ENCODE data around the gene WSCD1.

The WSCD1 gene

DNA sequence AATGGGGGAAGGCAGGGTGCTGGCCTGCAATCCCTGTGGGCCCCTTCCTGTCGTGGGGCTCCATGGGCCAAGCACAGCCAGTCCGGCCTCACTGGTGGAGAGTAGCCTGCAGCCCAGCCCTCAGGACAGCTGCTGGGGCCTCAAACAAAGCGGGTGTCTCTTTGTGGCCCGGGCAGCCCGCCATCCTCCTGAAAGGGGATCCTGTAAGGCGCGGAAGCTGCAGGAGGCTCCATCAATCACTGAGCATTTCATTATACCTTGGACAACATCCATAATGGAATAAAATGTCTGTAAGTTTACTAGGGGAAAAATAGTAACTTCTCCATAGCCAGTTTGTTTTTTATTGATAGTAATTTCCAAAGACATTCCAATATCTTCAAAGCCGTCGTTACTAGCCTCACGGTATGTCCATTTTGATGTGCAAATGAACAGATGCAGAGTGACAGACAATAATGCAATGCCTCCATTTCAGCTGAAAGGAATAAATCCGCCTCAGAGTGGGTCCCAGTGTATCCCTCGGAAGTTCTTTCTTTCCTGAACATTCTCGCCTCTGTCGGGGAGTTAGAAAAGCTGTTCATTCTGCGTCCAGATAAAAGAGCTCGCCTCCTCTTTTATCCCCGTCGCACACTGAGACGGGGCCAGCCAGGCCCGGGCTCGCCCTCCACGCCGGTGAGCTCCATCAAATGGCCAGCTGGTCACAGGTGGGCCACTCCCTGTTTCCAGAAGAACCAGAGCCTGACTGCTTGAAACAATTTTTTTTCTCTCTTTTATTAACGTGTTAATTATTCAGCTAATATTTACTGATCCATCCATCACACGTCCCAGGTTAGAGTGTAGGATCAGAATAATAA is 14.4 kb downstream of the WSCD1 start:
- no peak for DNase-seq (ENCODE audit: low read depth in 3 of 3, low spot score in 1 of 3)

- DNase-seq (ENCODE audit: low read depth in 3 of 3, low spot score in 1 of 3), result no peak
Measured at GRCh38 chr17:6085812-6086211, 15.6 kb downstream of the WSCD1 start.

DNA sequence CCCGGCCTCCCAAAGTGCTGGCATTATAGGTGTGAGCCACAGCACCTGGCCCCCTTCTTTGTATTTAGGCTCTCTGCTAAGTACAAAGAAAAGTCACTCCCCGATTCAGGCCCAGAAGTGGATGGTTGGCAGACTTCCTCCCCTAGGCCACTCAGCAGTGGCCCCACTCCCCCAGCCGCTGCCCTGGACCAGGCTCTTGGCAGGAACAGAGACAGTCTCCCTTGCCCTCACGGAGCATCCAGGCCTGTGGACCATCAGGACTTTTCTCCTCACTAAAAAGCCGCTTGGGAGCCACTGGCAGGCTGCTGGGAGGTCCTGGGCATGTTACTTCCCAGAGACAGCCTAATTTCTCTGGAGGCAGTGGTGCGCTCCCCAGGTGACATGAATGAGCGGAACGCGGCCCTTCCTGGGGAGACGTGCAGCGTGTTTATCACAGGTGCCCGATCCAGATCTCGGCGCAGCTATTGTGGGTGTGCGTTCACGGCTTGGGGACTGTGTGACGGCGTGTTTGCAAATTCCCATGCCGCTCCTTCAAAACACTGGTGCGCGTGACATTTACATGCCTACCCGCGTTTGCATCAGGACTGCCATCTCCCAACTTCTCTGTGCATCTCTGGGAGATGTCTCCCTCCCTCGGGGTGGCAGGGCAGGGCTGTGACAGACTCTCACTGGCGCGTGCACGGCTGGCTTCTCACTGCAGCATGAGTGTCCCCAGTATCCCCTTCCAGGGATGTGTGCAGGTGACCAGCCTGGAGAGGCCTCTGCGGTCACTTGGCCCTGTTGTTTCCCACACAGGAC is 16.6 kb downstream of the WSCD1 start:
- DNase-seq (ENCODE audit: low read depth in 3 of 3, low spot score in 1 of 3), result no peak

- no peak for DNase-seq (ENCODE audit: low read depth in 3 of 3, low spot score in 1 of 3)
Measured at GRCh38 chr17:6088141-6088540, 18.0 kb downstream of the WSCD1 start.

DNA sequence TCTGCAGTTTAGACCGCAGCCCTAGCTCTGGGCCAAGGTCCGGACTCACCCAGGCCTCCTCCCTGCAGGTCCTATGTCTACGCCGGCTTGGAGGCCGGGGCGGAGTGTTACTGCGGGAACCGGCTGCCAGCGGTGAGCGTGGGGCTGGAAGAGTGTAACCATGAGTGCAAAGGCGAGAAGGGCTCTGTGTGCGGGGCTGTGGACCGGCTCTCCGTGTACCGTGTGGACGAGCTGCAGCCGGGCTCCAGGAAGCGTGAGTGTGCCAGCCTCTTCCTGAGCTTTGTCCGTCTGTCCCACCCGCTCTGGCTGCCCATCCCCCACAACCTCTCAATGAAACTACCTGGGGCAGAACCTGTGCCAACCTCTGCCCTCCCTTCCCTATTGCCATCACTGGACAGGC is 20.1 kb downstream of the WSCD1 start:
- no peak for DNase-seq (ENCODE audit: low read depth in 3 of 3, low spot score in 1 of 3)

GRCh38 chr17:6092182-6092902 is 22.2 kb downstream of the WSCD1 start:
- DNase-seq (ENCODE audit: low read depth in 3 of 3, low spot score in 1 of 3), result no peak

DNA sequence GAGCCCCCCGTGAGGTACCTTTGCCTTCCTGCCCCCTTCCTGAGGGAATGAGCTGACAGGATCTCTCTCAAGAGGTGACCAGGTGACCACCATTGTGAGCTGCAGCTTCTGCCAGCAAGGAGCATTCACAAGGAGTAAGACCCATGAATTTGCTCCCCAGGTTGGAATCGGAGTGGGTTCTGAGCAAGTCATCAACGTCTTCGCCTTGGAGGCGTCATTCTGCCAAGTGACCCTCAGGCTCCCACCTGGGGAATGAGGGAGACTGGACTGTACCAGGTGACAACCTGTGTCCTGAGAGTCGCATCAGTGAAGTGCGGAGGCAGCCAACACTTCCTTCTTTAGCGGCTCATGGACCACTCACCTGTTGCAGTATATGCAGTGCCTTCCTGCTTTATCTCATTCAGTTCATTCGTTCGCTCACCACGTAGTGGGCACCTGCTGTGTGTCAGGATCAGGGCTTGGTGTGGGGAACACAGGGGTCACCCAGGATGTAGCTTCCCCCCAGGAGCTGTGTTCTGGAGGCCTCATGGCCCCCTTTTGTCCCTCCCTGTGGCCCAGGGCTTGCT is 22.8 kb downstream of the WSCD1 start:
- DNase-seq (ENCODE audit: low read depth in 3 of 3, low spot score in 1 of 3), result no peak

DNA sequence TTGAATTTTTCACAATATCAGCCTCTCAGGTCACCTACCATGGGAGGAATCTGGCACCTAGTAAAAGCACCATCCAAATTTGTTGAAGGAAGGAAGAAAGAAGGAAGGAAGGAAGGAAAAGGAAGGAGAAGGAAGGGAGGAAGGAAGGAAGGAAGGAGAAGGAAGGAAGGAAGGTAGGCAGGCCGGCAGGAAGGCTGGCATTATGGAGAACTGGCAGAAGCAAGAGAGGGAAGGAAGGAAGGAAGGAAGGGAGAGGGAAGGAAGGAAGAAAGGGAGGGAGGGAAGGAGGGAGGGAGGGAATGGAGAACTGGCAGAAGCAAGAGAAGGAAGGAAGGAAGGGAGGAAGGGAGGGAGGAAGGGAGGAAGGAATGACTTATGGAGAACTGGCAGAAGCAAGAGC is 24.3 kb downstream of the WSCD1 start:
- no peak for DNase-seq (ENCODE audit: low read depth in 3 of 3, low spot score in 1 of 3)

DNA sequence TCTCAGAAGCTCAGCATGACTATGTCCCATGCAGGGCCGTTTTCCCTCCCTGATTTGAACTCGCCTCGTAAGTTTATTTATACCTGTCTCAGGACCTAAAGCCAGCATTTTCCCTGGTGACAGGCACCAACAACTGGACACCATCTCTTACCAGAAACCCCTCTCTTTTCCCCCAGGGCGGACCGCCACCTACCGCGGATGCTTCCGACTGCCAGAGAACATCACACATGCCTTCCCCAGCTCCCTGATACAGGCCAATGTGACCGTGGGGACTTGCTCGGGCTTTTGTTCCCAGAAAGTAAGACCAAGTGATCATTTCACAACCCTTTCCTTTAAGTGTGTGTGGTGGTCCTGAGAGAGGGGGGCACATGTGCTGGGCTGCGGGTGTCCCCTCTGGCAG is 24.7 kb downstream of the WSCD1 start:
- DNase-seq (ENCODE audit: low read depth in 3 of 3, low spot score in 1 of 3), result no peak

GRCh38 chr17:6095501-6095900 is 25.3 kb downstream of the WSCD1 start:
- no peak for DNase-seq (ENCODE audit: low read depth in 3 of 3, low spot score in 1 of 3)

GRCh38 chr17:6096201-6097004 is 26.2 kb downstream of the WSCD1 start:
- DNase-seq (ENCODE audit: low read depth in 3 of 3, low spot score in 1 of 3), result no peak

DNA sequence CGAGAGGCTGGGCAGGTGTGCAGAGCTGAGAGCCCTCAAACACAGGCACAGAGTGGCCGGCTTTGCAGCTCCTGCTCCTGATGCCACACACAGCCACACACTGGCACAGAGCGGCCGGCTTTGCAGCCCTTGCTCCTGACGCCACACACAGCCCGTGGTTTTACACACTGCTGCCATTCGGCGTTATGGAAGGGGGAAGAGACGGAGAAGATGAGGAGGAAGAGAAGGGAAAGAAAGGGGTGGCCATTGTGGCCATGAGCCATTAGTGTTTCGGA is 26.8 kb downstream of the WSCD1 start:
- DNase-seq (ENCODE audit: low read depth in 3 of 3, low spot score in 1 of 3), result no peak

GRCh38 chr17:6098050-6098822 is 28.1 kb downstream of the WSCD1 start:
- no peak for DNase-seq (ENCODE audit: low read depth in 3 of 3, low spot score in 1 of 3)

DNA sequence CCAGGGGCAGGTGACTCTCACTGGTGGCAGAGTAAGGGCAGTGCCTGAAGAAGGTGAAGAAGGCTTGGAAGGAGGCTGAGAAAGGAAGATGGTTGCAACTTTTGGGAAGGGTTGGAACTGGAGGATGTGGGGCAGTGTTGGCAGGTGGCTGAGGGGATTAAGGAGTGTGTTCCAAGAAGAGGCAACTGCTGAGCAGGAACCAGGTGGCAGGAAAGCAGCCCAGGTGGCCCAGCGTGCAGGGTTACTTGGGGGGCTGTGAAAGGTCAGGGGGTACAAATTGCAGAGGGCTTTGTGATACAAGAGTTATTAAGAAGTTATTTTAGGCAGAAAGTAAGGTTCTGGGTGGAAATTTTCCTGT is 28.6 kb downstream of the WSCD1 start:
- DNase-seq (ENCODE audit: low read depth in 3 of 3, low spot score in 1 of 3), result no peak

DNA sequence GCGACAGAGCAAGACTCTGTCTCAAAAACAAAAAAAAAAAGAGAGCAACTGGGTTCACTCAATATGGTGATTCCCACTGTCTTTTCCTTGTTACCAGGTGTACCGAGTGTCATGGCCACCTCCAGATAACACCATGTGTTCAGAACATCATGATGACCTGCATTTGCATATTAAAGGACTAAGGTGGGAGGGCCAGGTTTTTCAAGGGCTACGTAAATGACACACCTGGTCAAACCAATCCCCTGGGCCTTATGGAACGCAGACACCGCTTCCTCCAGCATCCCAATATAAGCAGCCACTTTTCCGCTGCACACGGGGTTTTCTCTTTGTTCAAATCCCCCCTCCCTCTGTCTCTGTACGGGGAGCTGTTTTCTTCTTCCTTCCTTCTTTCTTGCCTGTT is 29.3 kb downstream of the WSCD1 start:
- no peak for DNase-seq (ENCODE audit: low read depth in 3 of 3, low spot score in 1 of 3)

DNA sequence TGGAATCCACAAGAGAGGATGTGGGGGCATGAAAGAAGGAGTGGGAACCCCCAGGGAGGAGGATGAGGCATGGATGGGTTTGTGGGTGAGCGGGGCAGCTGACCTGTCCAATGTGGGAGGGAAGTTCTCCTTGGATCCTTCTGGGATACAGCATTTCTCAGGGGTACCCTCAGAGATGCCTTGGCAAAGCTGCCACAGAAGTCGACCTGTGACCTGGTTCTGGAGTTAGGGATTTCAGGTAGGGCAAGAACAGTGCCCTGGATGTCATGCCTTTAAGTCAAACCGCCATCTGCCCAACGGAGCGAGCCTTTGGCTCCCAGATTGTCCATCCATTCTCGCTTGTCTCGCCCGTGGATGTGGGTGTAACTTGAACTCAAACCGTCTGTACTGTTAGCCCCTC is 30.0 kb downstream of the WSCD1 start:
- DNase-seq (ENCODE audit: low read depth in 3 of 3, low spot score in 1 of 3), result no peak

- no peak for DNase-seq (ENCODE audit: low read depth in 3 of 3, low spot score in 1 of 3)
Measured at GRCh38 chr17:6100891-6101500, 30.8 kb downstream of the WSCD1 start.

DNA sequence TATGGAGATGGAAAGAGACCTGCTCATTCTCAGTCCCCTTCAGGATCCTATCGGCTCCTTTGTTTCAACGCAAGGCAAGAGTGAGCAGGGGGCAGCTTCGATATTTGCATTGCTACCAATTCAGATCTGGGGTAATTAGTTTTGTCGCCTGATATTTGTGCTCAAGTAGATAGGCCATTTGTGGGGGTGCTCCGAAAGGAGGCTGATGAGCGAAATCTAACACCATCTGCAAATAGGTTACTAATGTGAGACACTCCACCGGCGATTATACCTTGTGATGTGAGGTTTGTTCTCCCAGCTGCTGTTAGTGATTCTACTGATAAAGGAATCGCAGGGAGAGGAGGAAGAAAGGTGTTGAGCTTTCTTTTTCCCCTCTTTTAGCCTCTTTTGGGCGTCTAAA is 31.5 kb downstream of the WSCD1 start:
- DNase-seq (ENCODE audit: low read depth in 3 of 3, low spot score in 1 of 3), result no peak

DNA sequence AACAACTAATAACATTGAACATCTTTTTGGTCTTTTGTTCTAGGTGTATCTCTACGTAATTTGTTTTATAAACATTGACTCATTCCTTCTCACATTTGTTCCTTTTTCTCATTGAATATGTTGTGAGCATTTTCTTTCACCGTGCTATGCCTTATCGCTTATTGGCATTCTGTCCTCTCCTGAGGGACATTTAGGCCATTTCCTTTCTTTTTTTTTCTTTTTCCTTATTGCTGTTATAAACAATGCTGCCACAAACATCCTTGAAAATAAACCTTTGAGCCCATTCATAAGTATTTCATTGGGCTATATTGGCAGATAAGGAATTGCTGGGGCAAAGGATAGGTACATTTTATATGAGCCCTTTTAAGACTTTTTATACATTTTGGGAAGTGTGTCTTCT is 32.4 kb downstream of the WSCD1 start:
- no peak for DNase-seq (ENCODE audit: low read depth in 3 of 3, low spot score in 1 of 3)
